Measurements from ENCODE around the gene CCZ1B.
"Not testable (repeated sequence)": the region's sequence is repeated elsewhere in the genome, so short reads cannot be mapped to it uniquely, and the experiment has no call there.

The CCZ1B gene

DNA sequence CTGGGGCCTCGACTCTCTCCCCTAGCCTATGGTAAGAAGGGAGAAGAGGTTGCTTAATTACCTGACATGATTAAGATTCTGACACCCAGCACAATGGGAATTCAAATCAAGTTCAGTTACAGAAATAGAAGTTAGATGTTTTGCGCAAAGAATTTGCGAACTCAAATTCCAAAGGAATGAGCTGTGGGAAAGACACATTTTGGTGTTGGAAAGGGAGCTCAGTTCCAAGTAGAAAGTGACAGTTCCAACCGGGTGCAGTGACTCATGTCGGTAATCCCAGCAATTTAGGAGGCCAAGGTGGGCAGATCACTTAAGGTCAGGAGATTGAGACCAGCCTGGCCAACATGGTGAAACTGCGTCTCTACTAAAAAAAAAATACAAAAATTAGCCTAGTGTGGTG lies 4.0 kb upstream of the CCZ1B start:
- not testable (repeated sequence) for DNase-seq

GRCh38 chr7:6829616-6830015 lies 3.5 kb upstream of the CCZ1B start:
- DNase-seq, result not testable (repeated sequence)

DNA sequence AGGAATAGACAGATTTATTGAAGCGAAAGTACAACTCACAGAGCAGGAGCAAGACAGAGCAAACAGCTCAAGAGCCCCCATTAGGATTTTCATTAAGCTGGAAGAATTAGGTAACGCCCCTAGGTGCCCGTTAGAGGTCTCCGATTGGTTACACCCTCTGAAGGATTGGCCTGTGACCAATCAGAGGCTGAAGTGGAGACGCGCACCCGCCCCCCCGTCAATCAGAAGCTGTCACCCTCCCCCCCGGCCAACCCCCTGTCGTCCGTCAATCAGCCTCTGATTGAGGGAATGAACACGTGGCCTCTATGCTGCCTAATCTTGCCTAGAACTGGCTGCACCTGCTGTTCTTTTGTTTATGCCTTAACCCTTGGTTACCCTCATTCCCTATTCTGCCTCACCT lies 1.1 kb upstream of the CCZ1B start:
- not testable (repeated sequence) for DNase-seq

GRCh38 chr7:6825236-6826125 lies 594 bp downstream of the CCZ1B start:
- DNase-seq, result not testable (repeated sequence)

DNA sequence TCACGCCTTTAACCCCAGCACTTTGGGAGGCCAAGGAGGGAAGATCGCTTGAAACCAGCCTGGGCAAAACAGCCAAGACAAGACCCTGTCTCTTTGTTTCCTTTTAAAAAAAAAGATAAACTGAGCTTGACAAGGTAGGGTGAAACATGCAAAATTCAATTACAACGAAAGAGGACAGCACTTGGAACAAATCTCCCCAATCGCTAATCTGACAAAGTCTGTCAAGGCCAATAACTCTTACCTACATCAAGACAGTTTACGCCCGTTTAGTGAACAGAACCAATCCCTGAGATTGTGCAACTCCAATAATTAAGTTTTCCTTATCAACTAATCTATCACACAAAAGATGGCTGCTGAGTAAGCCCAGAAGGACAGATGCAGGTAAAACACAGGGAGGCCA lies 4.5 kb downstream of the CCZ1B start:
- not testable (repeated sequence) for DNase-seq

GRCh38 chr7:6815470-6815869 lies 10.6 kb downstream of the CCZ1B start:
- not testable (repeated sequence) for DNase-seq

GRCh38 chr7:6813011-6813410 lies 13.1 kb downstream of the CCZ1B start:
- DNase-seq, result not testable (repeated sequence)

GRCh38 chr7:6807959-6808358 lies 18.1 kb downstream of the CCZ1B start:
- not testable (repeated sequence) for DNase-seq

DNA sequence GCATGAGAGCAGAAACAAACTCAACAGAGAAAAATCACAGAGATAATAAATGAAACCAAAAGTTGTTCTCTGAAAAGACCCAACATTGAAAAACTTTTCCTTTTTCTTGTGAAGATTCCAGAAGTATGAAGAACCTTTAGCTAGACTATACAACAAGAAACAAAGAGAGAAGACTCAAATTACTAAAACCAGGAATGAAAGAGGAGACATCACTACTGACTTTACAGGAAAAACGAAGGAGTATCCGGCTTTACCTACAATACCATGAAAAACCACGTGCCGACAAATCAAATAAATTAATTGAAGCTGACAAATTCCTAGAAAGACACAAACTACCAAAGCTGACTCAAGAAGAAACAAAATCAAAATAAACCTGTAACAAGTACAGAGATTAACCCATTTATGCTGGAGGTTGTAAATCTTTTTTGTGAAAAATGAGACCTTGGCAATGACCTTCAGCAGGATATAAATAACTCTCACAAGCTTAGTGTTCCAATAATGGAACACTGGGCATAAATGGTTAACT lies 18.6 kb downstream of the CCZ1B start:
- DNase-seq, result not testable (repeated sequence)

- DNase-seq, result not testable (repeated sequence)
Observed at GRCh38 chr7:6800331-6800730, 25.7 kb downstream of the CCZ1B start.

DNA sequence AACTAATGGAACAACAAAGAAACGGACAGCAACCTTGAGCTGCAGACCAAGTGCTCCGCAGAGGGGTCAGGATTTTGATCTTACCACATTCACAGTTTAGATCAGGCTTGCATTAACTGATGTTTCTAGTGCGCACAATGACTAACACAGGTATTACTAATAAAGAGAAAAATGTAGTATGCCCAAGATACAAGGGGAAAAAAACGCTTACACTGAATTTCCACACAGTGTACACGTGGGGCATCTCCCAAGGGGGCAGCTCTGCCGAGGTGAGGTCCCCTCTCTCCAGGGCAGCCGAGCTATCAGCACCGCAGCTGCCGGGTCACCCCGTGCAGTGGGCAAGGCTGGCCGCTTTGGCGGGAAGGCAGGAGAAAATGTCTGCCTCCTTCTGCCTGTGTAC lies 26.2 kb downstream of the CCZ1B start:
- not testable (repeated sequence) for DNase-seq

DNA sequence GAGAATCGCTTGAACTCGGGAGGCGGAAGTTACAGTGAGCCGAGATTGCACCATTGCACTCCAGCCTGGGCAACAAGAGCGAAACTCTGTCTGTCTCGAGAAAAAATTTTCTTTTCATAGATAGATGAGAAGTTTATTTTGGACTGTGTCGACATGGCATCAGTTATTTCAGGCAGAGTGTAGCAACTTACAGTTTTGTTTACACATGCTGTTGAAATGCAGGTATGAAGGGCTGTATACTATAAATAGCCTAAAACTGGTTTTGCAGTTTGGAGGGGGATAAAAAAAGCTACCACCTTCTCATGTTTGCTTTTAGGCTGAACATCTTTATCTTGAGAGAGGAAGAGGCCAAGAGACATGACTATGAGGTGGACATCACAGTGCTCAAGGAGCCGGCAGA lies 28.0 kb downstream of the CCZ1B start:
- not testable (repeated sequence) for DNase-seq

- DNase-seq, result peak; percentile 2
Observed at GRCh38 chr7:6797218-6797617, 28.9 kb downstream of the CCZ1B start.

GRCh38 chr7:6794276-6794675 lies 31.8 kb downstream of the CCZ1B start:
- not testable (repeated sequence) for DNase-seq

DNA sequence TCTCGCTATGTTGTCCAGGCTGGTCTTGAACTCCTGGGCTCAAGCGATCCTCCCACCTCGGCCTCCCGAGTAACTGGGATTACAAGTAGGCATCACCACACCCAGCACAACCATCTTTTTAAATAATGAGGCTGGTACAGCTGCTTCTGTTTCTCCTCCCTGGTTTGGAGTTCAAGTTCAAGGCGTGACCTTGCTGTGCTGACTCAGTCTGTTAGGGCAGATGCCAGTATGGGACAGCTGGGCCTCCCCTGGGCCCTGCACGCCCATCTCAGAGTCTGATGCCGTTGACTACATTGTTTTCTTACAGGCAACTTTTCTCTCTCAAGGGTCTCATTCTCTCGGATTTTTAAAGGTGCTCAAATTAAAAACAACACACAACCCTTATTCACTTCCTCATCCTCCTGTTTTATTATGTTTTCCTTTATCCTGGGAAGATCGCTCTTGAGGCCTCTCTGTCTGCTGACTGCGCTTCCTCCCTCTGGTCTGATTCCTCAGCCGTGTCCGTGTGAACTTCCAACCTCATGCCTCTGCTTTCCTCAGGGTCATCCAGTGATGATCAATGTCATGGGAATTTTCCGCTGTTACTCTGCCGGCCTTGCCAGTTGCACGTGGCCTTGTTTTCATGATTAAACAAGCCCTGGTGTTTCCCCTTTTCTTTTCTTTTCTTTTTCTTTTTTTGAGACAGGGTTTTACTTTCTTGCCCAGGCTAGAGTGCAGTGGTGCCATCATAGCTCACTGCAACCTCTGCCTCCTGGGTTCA lies 33.8 kb downstream of the CCZ1B start:
- DNase-seq, result not testable (repeated sequence)

DNA sequence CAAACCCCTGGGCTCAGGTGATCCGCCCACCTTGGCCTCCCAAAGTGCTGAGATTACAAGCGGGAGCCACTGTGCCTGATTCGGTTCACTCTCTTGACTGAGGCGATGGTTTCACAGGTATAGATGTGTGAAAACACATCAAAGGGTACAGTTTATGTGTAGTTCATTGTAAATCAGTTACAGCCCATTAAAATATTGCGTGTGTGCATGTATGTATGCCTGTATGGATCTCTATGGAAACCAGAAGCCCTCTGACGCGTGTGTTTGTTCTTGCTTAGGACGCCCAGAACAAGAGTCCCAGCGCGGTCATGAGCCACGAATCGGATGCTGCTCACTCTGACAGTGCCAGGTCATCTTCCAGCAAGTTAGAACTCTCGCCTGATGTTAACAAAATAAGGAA lies 36.7 kb downstream of the CCZ1B start:
- DNase-seq, result not testable (repeated sequence)

- DNase-seq, result not testable (repeated sequence)
Observed at GRCh38 chr7:6781581-6781980, 44.5 kb downstream of the CCZ1B start.

GRCh38 chr7:6761186-6761585 lies 64.9 kb downstream of the CCZ1B start:
- not testable (repeated sequence) for DNase-seq

DNA sequence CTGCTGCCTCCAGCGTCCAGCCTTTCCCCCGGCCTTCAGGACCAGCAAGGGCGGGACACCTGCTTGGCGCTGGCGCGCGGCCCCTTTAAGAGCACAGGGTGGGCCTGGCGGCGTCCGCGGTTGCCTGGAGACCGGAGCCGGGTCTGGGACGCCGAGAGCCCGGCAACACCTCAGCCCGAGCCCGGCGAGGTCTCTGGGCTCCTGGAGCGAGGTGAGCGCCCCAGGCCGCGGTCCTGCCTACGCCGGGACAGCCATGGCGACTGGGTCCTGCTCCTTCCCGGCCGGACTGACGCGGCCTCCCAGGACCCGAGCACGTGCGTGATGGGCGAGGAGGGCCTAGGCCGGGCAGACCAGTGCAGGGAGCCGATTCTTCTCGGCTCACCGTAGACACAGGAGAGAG lies 72.1 kb downstream of the CCZ1B start, which contains the start of gene RSPH10B2:
RSPH10B2 (plus strand) TSS at position 140 of the 400 bp plus-strand sequence. CDS start 3,575 bp downstream, outside the sequence.
- not testable (repeated sequence) for DNase-seq

DNA sequence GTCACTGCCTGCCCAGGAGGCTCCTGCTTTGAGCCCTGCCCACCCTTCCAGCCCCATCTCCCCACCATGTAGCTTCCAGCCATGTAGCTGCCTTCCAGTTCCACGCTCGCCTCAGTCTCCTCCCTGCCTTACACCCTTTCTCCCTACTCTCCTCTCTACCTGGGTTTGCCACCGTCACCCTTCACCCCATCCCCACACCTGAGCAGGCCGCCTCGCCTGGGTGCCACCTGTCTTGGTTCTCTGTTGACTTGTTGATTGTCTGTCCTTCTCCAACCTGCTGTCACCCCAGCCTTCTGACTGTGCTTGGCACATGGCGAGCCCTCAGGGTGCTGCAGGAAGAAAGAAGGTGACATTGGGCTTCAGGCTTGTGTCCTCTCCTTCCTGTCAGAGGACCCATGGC lies 75.9 kb downstream of the CCZ1B start:
- DNase-seq, result not testable (repeated sequence)

DNA sequence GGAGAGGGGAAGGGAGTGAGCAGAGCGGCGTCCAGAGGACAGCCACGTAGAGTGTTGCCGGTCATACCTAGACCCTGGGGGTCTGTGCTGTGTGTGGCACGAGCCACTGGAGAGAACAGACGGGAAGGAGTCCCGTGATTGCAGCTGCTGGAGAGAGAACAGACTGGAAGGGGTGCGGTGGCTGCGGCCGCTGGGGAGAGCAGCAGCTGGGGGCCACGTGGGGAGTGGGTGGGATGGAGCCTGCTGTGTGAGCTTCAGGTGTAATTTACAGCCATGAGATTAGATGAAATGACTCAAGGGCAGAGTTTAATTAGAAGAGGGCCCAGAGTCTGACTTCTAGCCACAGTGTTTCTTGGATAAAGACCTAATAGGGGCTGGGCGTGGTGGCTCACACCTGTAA lies 76.7 kb downstream of the CCZ1B start:
- DNase-seq, result not testable (repeated sequence)

Data from MV-4-11 (cell line).